Erythroblast (primary cell): Measurements from ENCODE around the gene GAPDH.

ENCODE experiments used
- GATA1 ChIP-seq: IDR thresholded peaks from 2 replicates; pipeline ENCODE4 v1.6.1; 2011; ENCODE audit warnings: low read depth, mild to moderate bottlenecking, control low read depth, low read length, moderate library complexity
- POLR2A ChIP-seq: IDR thresholded peaks from 2 replicates; pipeline ENCODE4 v1.6.1; 2011; ENCODE audit warnings: mild to moderate bottlenecking, low read length

GRCh38 chr12:6547987-6548386, 13.7 kb downstream of the GAPDH start:
- TF ChIP-seq POLR2A (no peak), GATA1 (no peak)
